ENCODE measurements around the gene GLDC.

DNA sequence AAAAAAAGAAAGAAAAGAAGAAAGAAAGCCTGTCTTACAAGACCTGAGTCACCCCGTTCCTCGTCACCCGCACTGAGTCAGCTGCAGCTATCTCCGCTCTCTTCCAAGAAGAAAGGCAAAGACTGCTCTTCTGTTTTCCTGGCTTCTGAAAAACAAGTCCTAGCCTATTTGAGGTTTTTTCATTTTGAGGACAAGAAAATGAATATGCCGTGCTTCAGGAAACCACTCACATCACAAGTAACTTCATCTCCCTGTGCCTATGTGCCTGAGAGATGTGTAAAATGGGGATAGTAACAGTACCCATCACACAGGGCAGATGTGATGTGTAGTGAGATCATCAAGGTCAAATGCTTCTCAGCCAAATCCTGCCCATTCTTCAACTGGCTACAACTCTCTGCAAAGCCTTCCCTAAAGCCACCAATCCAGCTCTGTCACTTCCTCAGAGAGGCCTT, 78.4 kb downstream of the GLDC start:
- TF ChIP-seq, protein P1, sequence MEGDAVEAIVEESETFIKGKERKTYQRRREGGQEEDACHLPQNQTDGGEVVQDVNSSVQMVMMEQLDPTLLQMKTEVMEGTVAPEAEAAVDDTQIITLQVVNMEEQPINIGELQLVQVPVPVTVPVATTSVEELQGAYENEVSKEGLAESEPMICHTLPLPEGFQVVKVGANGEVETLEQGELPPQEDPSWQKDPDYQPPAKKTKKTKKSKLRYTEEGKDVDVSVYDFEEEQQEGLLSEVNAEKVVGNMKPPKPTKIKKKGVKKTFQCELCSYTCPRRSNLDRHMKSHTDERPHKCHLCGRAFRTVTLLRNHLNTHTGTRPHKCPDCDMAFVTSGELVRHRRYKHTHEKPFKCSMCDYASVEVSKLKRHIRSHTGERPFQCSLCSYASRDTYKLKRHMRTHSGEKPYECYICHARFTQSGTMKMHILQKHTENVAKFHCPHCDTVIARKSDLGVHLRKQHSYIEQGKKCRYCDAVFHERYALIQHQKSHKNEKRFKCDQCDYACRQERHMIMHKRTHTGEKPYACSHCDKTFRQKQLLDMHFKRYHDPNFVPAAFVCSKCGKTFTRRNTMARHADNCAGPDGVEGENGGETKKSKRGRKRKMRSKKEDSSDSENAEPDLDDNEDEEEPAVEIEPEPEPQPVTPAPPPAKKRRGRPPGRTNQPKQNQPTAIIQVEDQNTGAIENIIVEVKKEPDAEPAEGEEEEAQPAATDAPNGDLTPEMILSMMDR (conservative IDR thresholded peaks at IDR 0.05) = no peak
- no peak for TF ChIP-seq ZFX (IDR thresholded peaks at IDR 0.05)
